Stomach (tissue), 9 donors: ENCODE measurements around the gene STYXL1. TPM values are rescaled to one million over a fixed set of nuclear protein-coding genes. Genes with fewer than 3 reads are reported as not detected.
A peak's percentile ranks its signal among the peaks of the same experiment; 100 is the strongest.

ENCODE experiments used
- DNase-seq, 2 donors: peaks; one replicate each; pipeline versions ENCODE4 v3.0.0 to v3.0.0-alpha.2; 2013 to 2019
- H3K27ac ChIP-seq, 5 donors: fragments of 200-600 bp in 4 of 5; sonication (generic) in 4 of 5; one replicate each; pipeline ENCODE4 v1.5.1; 2013 to 2019; ENCODE audit warnings: mild to moderate bottlenecking in 1 of 5, moderate library complexity in 1 of 5
- H3K27me3 ChIP-seq, 3 donors: fragments of 200-600 bp; sonication (generic); one replicate each; pipeline ENCODE4 v1.5.1; 2017 to 2019; ENCODE audit warnings: mixed run types in 1 of 3
- H3K36me3 ChIP-seq, 4 donors: fragments of 200-600 bp; sonication (generic); 1 replicate in 3 of 4; 2 replicates in 1 of 4; pipeline ENCODE4 v1.5.1; 2016 to 2019
- H3K4me1 ChIP-seq, 4 donors: fragments of 200-600 bp; sonication (generic); one replicate each; pipeline ENCODE4 v1.5.1; 2016 to 2019
- H3K4me3 ChIP-seq, 4 donors: fragments of 200-600 bp; sonication (generic) in 3 of 4; one replicate each; pipeline ENCODE4 v1.5.1; 2016 to 2019; ENCODE audit warnings: mild to moderate bottlenecking in 1 of 4
- H3K9me3 ChIP-seq, 4 donors: fragments of 200-600 bp; sonication (generic); one replicate each; pipeline ENCODE4 v1.5.1; 2016 to 2019
- EP300 ChIP-seq: sonication (generic); formaldehyde crosslinking; IDR thresholded peaks from one replicate; pipeline ENCODE4 v1.6.1; 2017; ENCODE audit warnings: antibody characterized with exemption
- POLR2A ChIP-seq, 4 donors: fragments of 450-650 bp; IDR thresholded peaks; one replicate each; pipeline ENCODE4 v1.6.1; 2016; ENCODE audit warnings: antibody characterized with exemption in 4 of 4, control low read depth in 2 of 4, mild to moderate bottlenecking in 1 of 4, moderate library complexity in 1 of 4
- POLR2AphosphoS5 ChIP-seq, 3 donors: sonication (generic); formaldehyde crosslinking; IDR thresholded peaks; one replicate each; pipeline ENCODE4 v1.6.1; 2016; ENCODE audit warnings: antibody characterized with exemption in 3 of 3
- WGBS, 5 donors: extraction: QIAGEN DNeasy Blood & Tissue Kit in 3 of 5; methylation state at CpG; one replicate each; pipeline versions ENCODE4 v1.1.5 to v1.1.7; 2013 to 2018; 5-methylcytosine and 5-hydroxymethylcytosine counted together
- intact Hi-C: fragments of 100-400 bp; cut with DNase I; formaldehyde crosslinking; loops from one replicate; pipeline ENCODE4 v1.15.1; 2023; ENCODE audit warnings: low total_unique reads
- polyA plus RNA-seq, 3 donors: library from polyadenylated mRNA; stranded (reverse); fragments of 200-250 nt; gene quantifications; one replicate each; pipeline ENCODE4 v1.2.3, GENCODE V29; 2013
- total RNA-seq, 5 donors: library from RNA; depleted of rRNA; stranded (reverse); fragments of >200 nt; gene quantifications; one replicate each; pipeline versions ENCODE4 v1.1.0 to v1.2.3, GENCODE V29; 2014 to 2016
- TF ChIP-seq, protein P1 (sequence below), 7 experiments: fragments of 450-650 bp in 4 of 7; fragments of 200-600 bp in 3 of 7; sonication (generic) in 3 of 7; IDR thresholded peaks; one replicate each; pipeline ENCODE4 v1.5.1; 2016 to 2019; ENCODE audit warnings: antibody characterized with exemption in 7 of 7, control low read depth in 2 of 7, mild to moderate bottlenecking in 1 of 7
- donor health status: healthy with polysubstance abuse.
- donor health status: Bipolar disorder and iron deficiency.
- donor health status: healthy.

STYXL1 gene
- total and polyA plus RNA-seq, 8 donors: 12.3 to 58.1 (median 33.4) TPM

DNA sequence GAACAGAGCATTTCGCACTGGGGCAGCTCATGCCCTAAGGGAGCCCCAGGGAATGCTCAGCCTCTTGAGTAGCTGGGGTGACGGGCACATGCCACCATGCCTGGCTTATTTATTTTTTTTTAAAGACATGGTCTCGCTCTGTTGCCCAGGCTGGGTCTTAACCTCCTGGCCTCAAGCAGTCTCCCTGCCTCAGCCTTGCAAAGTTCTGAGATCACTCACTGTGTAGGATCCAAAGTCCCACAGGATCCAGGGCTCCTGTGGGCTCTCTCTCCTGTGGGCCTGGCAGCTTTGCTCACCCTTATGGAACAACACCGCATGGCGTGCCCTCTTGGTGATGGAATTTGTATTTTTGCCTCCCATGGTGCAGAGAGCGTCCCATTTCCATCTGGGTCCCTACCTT is 87.4 kb downstream of the STYXL1 start:
- H3K36me3 ChIP-seq: peaks cover 18 to 65% (median 54%) of the 10 kb centered on the region in 4 donors
- H3K4me1 ChIP-seq: peaks cover 13 to 47% (median 26%) of the 10 kb centered on the region in 4 donors
- no peaks in the 10 kb centered on the region for H3K27me3 ChIP-seq
- 83 to 99% (median 97%) methylated on average over 4 to 6 of the region's 6 CpGs for WGBS, 5 donors
- DNase-seq: no peak
- no peak overlapping the region for H3K27ac ChIP-seq
- no peak overlapping the region for H3K4me3 ChIP-seq
- TF ChIP-seq, protein P1, sequence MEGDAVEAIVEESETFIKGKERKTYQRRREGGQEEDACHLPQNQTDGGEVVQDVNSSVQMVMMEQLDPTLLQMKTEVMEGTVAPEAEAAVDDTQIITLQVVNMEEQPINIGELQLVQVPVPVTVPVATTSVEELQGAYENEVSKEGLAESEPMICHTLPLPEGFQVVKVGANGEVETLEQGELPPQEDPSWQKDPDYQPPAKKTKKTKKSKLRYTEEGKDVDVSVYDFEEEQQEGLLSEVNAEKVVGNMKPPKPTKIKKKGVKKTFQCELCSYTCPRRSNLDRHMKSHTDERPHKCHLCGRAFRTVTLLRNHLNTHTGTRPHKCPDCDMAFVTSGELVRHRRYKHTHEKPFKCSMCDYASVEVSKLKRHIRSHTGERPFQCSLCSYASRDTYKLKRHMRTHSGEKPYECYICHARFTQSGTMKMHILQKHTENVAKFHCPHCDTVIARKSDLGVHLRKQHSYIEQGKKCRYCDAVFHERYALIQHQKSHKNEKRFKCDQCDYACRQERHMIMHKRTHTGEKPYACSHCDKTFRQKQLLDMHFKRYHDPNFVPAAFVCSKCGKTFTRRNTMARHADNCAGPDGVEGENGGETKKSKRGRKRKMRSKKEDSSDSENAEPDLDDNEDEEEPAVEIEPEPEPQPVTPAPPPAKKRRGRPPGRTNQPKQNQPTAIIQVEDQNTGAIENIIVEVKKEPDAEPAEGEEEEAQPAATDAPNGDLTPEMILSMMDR (IDR thresholded peaks at IDR 0.05): no peak
- TF ChIP-seq POLR2A (IDR thresholded peaks at IDR 0.05) (no peak), POLR2AphosphoS5 (IDR thresholded peaks at IDR 0.05) (no peak), EP300 (no peak)
- intact Hi-C loops: loop anchor here (10.0 kb wide), 1 partner anchor 56 kb away; no protein-coding TSS in a partner anchor
- H3K9me3 ChIP-seq: no peaks in the 10 kb centered on the region

DNA sequence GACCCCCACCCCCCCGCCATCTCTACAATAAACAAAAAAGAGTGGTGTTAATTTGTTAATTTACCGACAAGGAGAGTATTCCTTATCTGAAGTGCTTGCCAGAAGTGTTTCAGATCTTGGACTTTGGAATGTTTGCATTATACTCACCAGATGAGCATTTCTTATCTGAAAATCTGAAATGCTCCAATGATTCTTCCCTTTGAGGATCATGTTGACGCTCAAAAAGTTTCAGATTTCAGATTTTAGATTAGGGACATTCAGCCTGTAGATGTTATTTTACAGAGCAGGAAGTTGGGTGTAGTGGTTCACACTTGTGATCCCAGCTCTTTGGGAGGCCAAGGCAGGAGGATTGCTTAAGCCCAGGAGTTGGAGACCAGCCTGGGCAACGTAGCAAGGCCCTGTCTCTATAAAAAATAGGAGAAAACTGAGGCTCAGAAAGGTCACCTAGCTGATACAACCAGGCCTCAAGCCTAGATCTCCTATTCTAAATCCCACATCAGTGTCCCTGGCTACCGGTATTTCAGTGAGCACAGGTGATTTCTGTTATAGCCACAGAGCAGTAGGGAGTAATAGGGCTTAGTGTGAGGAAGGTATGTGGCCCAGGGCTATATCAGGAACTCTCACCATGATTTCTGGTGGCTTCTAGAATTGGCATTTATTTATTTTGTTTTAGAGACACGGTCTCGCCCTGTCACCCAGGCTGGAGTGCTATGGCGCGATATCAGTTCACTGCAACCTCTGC is 88.8 kb downstream of the STYXL1 start:
- Histone ChIP-seq H3K4me3 (no peak overlapping the region), H3K4me1 (peaks cover 13 to 41% (median 21%) of the 10 kb centered on the region in 4 donors), H3K27me3 (no peaks in the 10 kb centered on the region), H3K36me3 (peaks cover 25 to 72% (median 66%) of the 10 kb centered on the region in 4 donors), H3K27ac (no peak overlapping the region), H3K9me3 (no peaks in the 10 kb centered on the region)
- DNase-seq: no peak
- WGBS, 5 donors: 82 to 89% (median 86%) methylated on average over 9 of the region's 9 CpGs
- intact Hi-C loops: no loop called here
- TF ChIP-seq, protein P1 (IDR thresholded peaks at IDR 0.05): no peak
- TF ChIP-seq POLR2A (IDR thresholded peaks at IDR 0.05) (no peak), POLR2AphosphoS5 (IDR thresholded peaks at IDR 0.05) (no peak)

DNA sequence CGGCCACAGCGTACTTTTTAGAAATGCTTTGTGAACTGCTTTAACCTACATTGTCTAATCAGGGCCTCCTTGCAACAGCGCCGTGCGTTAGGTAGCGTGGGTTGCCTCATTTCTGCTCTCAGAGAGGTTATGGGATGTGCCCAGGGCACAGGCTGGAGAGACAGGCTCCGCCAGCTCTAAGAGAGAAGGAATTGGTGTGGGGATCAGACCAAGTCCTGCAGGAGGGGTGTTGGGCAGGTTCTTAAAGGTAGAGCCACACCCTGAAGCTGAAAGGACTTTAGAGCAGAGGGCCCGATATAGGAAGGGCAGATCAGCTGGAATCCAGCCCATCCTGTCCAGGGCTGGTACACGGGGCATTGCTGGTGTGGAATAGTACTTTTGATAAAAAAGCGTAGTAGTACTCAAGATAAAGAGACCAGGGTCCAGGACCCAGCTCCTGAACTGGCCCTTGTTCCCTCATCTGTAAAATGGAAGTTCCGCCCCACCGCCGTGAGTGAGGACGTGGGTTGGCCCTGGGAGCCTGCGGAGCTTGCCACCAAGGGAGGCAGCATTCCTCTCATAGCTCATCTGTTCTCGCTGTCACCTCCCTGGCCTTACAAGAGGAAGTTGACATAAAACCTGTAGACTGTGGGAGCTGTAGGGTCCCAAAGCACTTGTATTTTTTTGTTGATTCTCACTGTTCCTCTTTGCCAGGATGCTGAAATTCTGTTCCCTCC is 90.6 kb downstream of the STYXL1 start:
- Histone ChIP-seq H3K4me1 (peaks cover 13 to 30% (median 18%) of the 10 kb centered on the region in 4 donors), H3K4me3 (no peak overlapping the region), H3K9me3 (no peaks in the 10 kb centered on the region), H3K27me3 (no peaks in the 10 kb centered on the region), H3K36me3 (peaks cover 25 to 80% (median 72%) of the 10 kb centered on the region in 4 donors), H3K27ac (peak overlapping the region; percentile 29 to 78 (median 42))
- peak; percentile 57 to 81 for DNase-seq
- TF ChIP-seq EP300 (no peak), POLR2AphosphoS5 (IDR thresholded peaks at IDR 0.05) (no peak), POLR2A (IDR thresholded peaks at IDR 0.05) (no peak)
- TF ChIP-seq, protein P1 (IDR thresholded peaks at IDR 0.05): no peak
- intact Hi-C loops: no loop called here
- 35 to 63% (median 51%) methylated on average over 16 of the region's 16 CpGs for WGBS, 5 donors

DNA sequence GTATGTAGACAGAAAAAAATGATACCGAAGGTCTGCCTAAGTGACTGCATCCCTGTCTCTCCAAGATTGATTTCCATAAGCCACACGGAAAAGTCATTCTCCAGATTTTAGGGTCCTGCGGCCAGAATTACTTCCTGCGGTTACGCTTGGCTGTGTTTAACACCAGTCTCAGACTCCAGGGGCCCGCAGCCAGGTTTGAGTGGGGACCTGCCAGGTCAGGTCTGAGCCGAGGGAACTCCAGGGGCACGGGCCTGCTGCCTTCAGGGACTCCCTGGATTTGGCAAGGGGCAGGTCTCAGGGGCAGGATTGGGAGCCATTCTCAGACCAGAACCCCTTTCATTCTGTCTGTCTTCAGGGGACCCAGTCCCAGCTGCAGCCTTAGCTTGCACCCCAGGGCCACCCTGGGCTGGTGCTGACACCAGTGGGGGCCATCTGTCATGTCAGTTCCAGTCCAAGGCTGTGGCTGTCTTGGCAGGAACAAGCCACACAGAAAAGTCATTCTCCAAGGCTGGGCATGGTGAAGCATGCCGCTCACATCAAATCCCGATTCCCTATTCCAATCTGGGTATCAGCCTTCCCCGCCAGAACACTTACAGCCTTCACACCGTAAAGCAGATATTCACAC is 92.4 kb downstream of the STYXL1 start:
- TF ChIP-seq POLR2A (IDR thresholded peaks at IDR 0.05) (no peak), POLR2AphosphoS5 (IDR thresholded peaks at IDR 0.05) (no peak), EP300 (no peak)
- TF ChIP-seq, protein P1 (IDR thresholded peaks at IDR 0.05): no peak
- no peaks in the 10 kb centered on the region for H3K27me3 ChIP-seq
- intact Hi-C loops: no loop called here
- peaks cover 22 to 45% (median 27%) of the 10 kb centered on the region in 4 donors for H3K4me1 ChIP-seq
- no peak overlapping the region for H3K27ac ChIP-seq
- no peak overlapping the region for H3K4me3 ChIP-seq
- WGBS, 5 donors: 95 to 96% (median 96%) methylated on average over 10 to 12 of the region's 12 CpGs
- no peaks in the 10 kb centered on the region for H3K9me3 ChIP-seq
- DNase-seq: no peak
- H3K36me3 ChIP-seq: peaks cover 23 to 66% (median 65%) of the 10 kb centered on the region in 4 donors
